Measurements from ENCODE around the gene MAPK4.

GRCh38 chr18:50579061-50579774 is 19.3 kb downstream of the MAPK4 start:
- TF ChIP-seq FOS (IDR thresholded peaks at IDR 0.05; ENCODE audit: low read depth, low read length) (no peak), POLR2A (IDR thresholded peaks at IDR 0.05; ENCODE audit: low read depth, low read length) (no peak), CTCF (conservative IDR thresholded peaks at IDR 0.05; ENCODE audit: low read depth, low read length) (no peak), MAFK (IDR thresholded peaks at IDR 0.05; ENCODE audit: low read depth, low read length) (no peak), CEBPB (IDR thresholded peaks at IDR 0.05; ENCODE audit: low read depth, low read length) (no peak), MXI1 (IDR thresholded peaks at IDR 0.05; ENCODE audit: borderline replicate concordance, low read depth, low read length) (no peak), RAD21 (IDR thresholded peaks at IDR 0.05; ENCODE audit: low read length) (no peak), RCOR1 (IDR thresholded peaks at IDR 0.05; ENCODE audit: insufficient replicate concordance, low read length) (no peak), NFE2L2 (IDR thresholded peaks at IDR 0.05; ENCODE audit: low read depth, low read length) (no peak), BHLHE40 (IDR thresholded peaks at IDR 0.05; ENCODE audit: low read depth, low read length) (no peak), SMC3 (IDR thresholded peaks at IDR 0.05; ENCODE audit: low read depth, low read length) (no peak)
- TF ChIP-seq, protein P1, sequence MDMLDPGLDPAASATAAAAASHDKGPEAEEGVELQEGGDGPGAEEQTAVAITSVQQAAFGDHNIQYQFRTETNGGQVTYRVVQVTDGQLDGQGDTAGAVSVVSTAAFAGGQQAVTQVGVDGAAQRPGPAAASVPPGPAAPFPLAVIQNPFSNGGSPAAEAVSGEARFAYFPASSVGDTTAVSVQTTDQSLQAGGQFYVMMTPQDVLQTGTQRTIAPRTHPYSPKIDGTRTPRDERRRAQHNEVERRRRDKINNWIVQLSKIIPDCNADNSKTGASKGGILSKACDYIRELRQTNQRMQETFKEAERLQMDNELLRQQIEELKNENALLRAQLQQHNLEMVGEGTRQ (IDR thresholded peaks at IDR 0.05; ENCODE audit: low read depth, low read length) = no peak
